Stimulated activated CD4-positive, alpha-beta T cell treated with anti-CD3 and anti-CD28 coated beads, Interleukin-1b, Interleukin-23, amount 100 ng/mL, for 24 hours (primary cell): Measurements from ENCODE around the gene EFNA1.
"Not testable (repeated sequence)": the region's sequence is repeated elsewhere in the genome, so short reads cannot be mapped to it uniquely, and the experiment has no call there.

Experiments used
- DNase-seq, 4 experiments: peaks; one replicate each; pipeline ENCODE4 v3.0.0-alpha.2; 2020; ENCODE audit warnings: low read depth in 4 of 4, low spot score in 1 of 4

The EFNA1 gene

DNA sequence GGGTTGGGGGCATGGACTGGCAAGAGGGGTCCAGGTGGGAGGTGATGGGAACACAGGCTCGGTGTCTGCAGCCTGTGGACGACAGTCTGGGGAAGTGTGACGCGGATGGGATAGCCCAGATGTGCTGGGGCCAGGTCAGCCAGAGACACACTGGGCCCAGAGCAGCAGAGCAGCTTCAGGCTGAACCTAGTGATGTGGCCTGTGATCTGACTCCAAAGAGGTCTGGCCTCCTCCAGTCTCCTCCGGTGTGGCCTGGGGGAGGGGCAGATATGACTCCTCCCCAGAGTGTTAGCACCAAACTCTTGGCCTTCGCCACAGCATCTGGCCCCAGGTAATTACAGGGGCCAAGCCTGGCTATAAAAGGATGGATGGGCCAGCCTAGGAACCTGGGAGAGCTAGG is 35.5 kb upstream of the EFNA1 start:
- DNase-seq, result no peak

DNA sequence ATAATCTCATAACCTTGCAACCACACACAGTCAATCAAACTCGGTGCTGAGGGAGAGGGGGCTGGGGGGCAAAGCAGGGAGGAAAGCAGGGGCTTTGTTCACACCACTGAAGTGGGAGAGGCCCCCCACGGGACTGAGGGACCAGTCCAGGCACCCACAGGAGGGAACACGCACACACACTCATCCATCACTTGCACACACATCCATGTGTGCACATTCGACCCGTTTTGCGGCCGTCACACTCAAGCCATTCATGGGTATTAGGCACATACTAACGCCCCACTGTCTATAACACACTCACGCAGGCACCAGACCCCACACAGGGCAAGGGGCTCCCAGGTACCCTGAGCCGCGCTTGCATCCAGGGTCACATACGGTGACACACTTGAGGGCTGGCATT is 35.0 kb upstream of the EFNA1 start:
- DNase-seq, result no peak

DNA sequence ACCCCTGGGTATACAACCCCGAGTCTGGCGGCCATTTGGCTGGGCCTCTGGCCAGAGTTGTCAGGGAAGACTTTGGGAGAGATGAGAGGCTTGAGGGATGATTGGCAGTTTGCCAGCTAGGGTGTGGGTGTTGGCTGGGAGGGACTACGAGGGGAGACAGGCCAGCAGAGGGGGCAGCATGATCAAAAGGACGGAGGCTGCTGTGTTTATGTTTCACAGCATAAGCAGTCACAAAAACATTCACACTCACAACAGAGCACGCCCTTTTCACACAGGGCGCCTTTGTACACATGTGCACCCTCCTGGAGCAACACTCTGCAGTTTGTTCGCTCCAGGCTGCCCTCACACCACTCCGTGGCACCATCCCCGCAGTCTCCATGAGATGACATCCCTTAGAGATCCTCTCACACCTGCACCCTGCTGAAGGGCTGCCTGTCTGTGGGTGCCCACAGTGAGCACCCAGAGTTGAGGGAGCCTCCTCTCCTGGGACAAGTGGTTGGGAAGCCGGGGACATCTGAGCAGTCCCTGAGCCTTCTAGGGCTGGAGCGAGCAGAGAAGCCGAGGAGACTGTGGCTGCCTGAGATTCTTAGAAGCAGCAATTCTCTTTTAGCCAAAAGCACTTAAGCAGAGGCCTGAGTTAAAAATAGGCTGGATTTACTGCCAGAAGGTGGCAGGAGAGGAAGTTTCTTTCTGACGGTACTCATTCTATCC is 33.6 kb upstream of the EFNA1 start:
- DNase-seq, result no peak

DNA sequence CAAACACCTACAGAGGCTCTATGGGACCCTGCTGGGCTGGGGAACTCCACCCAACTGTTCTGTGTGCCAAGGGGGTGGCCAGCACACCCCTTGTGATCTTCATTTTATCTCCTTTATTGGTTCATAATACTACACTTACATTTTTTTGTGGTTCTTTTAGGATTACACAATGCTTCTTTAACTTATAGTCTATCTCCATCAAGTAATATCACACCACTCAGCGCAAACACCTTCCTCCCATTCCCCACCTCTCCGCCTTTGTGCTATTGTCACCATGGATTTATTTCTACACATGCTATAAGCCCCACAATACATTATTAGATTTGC is 33.1 kb upstream of the EFNA1 start:
- no peak for DNase-seq

DNA sequence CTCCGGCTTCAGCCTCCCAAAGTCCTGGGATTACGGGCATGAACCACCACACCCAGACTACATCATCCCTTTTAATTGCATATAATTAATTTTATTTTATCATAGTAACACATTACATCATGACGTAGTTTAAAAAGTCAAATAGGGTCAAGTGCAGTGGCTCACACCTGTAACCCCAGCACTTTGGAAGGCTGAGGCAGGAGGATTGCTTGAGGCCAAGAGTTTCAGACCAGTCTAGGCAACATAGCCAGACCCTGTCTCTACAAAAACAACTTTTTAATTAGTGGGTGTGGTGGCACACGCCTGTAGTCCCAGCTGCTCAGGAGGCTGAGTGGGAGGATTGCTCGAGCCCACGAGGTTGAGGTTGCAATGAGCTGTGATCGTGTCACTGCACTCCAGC is 28.3 kb upstream of the EFNA1 start:
- DNase-seq, result no peak

DNA sequence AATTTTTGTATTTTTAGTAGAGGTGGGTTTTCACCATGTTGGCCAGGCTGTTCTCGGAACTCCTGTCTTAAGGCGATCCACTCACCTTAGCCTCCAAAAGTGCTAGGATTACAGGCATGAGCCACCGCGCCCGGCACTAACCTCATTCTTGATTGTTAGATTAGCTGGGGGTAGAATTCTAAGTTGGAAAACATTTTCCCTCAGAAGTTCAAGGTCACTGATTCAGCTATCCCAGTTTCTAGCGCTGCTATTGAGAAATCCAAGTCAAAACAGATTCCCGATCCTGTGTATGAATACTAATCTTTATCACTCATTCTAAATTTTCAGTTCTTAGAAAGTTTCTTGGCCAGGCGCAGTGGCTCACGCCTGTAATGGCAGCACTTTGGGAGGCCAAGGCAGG is 24.4 kb upstream of the EFNA1 start:
- no peak for DNase-seq

DNA sequence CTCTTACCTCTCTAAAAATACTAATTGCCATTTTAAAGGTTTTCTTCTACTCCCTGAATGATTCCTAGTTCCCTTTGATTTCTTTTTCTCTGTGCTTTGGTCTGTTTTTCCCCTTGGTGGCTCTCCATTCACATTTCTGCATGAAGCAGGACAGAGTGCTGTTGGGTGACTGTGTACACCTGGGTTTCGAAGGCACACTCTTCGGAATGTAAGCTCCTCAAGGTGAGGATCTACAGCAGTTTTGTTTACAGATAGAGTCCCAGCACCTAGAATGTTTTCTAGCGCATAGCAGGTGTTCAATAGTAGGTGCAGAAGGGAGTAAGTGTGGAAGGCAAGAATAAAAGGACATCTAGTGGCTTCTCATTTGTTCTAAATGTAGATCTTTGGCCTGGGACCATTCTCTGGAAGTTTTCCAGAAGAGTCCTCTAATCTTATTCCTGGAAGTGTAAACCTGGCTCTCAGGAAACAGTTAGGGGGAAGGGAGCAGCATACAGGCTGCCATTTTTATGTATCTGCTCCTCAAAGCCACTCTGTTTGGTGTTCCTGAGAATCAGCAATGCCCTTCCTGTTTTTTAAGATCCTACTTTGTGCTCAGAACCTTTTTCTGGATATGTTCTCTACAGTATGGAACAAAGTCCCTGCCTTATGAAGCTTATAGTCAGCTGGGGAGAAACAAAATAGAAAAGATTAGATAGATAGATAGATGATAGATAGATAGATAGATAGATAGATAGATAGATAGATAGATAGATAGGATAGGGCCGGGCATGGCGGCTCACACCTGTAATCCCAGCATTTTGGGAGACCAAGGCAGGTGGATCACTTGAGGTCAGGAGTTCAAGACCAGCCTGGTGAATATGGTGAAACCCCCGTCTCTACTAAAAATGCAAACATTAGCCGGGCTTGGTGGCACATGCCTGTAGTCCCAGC is 22.8 kb upstream of the EFNA1 start:
- no peak for DNase-seq

DNA sequence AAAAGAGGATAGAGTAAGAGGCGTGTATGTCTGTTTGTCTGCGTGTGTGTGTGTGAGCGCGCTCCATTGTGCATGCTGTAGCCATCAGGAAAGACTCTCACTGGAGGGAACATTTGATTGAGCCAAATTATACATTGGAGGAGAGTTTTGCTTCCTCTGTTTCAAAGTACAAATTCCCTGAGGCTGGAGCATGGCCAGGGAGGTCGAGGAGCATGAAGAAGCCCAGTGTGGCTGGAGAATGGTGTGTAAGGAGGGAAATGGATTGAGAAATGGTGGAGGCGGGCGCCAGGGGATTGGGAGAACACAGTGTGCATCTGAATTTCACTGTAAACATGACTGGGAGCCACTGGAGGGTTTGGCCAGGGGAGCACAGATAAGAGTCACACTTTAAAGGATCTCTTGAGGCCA is 22.1 kb upstream of the EFNA1 start:
- DNase-seq, result no peak

DNA sequence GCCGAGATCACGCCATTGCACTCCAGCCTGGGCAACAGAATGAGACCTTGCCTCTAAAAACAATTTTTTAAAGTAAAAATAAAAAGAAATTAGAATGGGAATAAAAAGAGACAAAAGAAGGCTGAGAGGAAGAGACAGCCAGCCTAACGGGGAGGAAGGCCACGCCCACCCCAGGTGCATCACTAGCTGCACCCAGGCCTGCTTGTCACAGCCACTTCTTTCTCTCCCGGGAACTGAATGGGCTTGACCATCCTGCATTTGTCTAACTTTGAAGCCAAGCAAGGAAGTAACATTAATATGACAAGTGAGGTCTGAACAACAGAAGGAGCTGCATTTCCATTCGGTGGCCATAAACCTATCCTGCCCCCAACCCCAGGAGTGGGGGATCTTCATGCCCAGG is 20.8 kb upstream of the EFNA1 start:
- DNase-seq, result no peak

DNA sequence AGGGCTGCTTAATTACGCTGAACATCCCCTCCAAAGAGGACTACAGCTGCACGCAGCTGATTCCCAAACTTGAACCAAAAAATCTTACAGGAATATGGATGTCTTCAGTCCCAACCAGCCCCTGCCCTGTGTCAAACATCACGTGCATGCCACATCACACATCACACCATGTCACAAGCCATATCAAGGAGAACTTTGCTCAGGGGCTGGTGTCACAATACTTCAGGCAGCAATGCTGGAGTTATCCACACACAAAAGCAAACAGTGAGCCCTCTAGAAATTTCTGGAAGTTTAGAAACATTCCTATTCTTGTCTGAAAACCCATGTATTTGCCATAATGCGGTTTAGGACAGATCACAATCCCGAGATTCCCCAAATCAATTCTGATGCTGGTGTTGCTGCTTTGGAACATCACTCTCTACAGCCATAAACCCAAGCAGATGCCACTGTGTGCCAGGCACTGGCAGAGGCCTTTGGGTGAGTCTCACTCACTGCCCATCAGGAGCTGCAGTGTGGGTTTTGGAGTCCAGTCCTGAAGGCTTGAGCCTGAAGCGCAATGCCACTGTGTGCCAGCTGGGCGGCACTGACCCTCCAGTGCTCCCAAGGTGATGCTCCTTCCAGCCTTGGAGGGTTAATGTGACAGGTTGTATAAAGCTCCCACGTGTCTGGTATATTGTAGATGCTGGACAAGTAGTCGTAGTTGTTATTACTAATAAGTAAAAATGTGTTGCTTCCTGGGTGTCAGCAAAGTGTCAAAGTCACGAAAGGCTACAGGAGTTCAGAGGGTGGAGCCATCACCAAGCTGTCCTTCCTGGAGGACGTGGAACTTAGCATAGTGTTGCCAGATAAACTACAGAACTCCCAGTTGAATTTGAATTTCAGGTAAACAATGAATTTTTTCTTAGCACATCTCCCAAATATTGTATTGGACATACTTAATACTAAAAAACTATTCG is 20.1 kb upstream of the EFNA1 start:
- no peak for DNase-seq

DNA sequence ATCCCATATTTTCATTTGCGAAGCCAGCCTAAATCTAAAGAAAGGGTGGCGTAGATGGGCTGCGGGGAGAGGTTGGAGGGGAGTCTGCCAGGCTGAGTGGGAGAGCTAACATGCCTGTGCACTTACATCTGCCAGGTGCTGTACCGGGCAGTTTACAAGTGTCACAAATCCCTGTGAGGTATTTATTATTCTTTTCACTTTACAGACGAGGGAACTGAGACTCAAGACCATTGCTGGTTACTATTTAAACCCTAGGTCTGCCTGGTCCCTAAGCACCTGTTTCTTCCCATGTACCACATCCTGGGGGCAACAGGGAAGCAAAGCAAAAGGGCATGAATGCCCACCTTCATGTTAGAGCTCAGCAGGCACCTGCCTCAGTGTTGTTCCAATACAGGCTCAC is 19.4 kb upstream of the EFNA1 start:
- no peak for DNase-seq

DNA sequence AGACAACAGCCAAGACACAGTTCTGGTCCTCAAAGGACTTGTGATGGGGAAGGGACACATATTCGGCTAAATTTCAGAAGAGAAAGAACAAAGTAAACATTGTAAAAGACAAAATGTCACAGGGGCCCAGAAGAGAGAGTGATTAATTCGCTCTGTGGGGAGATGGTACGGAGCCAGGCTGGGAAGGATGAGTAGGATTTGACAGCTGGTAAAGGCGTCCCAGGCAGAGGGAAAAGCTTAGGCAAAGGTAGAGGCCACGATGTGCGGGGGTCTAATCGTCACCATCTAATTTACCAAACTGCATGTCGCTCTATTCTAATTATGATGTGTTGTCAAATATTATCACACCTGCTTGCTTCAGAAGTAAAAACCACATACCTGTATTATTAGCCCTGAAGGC is 17.3 kb upstream of the EFNA1 start:
- no peak for DNase-seq

DNA sequence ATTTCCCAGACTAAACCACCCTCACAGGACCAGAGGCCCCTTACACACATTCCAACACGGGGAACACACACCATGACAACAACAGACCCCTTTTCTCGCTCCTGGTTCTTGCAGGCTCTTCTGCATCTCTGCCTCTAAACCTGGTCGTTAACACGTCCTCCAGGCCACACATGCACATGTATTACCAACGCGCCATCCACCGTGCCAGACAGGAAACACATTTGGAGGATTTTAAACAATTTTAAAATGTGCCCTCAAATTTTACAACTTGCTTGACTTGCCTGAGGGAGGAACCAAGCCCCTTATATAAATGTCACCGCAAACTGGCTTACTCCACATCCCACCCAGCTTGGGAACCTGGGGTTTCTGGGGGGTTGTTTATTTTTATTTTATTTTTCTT is 16.9 kb upstream of the EFNA1 start:
- DNase-seq, result no peak

DNA sequence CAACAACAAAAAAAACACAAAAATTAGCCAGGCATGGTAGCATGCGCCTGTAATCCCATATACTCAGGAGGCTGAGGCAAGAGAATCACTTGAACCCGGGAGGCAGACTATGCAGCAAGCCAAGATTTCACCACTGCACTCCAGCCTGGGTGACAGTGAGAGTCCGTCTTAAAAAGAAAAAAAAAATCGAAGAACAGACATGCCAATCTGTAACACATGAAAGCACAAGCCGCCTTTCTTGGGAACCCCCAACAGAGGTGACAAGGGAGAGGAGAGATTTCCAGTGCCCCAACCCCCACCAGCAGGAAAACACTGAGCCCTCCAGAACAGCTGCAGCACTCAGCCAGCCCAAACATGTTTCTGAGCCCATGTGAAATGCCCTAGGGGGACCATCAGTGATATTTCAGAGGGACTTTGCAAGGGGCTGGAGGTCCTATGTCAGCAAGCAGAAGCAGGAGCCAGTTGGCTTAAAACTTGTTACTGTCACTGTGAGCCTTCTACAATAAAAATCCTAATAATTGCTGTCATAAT is 14.2 kb upstream of the EFNA1 start:
- no peak for DNase-seq

DNA sequence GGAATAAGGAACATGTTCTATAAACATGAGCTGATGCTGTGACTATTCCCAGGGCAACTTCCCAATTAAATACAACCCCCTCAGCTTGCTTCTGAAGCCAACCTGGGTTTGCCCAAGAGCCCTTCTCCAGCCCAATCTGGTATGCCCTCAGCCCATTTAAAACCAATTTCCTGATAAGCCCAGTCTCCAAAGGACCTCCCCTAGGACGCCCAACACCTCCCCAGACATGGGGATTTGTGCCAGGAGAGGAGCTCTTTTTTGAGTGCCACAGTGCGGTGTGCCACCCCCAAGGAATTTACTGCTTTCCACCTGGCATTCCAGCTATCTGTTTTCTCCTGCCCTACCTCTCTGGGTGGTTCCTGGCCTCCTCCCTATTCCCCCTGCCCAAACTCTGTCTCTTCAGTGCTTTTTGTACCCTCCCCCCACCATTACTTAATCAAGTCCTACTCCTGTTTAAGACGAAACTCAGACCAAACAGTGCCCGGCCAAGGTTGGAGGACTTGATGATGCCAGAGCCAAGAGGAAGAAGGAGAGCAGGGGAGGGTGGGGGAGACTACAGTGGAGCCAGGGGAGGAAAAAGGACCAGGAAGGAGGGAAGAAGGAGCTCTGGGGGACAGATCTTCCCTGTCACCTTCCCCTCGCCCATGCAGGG is 11.4 kb upstream of the EFNA1 start:
- DNase-seq, result no peak

DNA sequence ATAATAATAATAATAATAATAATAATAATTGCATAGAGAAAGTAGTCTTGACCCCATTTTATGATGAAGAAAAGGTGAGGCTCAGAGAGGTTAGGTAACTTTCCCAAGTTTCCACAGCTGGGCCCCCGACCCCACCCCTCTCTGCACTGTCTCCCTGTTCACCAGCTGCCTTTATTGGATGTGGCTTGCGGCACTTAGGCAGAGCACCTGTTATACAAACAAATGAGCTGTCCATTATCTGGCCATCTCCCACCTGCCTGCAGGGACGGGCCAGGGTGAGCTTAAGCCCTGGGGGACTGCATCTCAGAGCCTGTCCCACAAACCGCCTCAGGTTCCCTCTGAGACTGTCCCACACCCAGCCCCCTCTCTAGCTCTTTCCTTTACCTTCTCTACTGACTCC is 10.1 kb upstream of the EFNA1 start:
- no peak for DNase-seq

DNA sequence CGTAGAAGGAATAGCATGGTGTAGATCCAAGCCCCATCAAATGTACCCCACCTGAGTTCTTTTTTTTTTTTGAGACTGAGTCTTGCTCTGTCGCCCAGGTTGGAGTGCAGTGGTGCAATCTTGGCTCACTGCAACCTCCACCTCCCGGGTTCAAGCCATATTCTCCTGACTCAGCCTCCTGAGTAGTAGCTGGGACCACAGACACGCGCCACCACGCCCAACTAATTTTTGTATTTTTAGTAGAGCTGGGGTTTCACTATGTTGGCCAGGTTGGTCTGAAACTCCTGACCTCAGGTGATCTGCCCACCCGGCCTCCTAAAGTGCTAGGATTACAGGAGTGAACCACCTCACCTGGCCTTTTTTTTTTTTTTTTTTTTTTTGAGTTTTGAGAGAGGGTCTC is 9.6 kb upstream of the EFNA1 start:
- not testable (repeated sequence) for DNase-seq

DNA sequence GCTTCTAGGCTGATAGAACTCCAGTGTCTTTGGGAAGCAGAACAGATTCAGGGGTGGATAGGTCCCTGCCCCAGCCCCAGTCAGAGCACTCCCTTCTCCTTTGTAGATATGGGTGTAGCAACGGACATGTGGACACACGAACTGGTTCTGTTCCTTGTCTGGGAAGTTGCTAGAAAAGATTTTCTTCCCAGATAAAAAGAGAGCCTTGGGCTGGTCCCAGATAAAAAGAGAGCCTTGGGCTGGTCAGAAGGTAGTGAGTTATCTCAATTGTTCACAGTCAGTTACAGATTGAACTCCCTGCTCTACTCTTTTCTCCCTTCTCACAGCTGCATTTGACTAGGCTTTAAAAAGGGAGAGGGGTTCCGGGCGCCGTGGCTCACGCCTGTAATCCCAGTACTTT is 7.4 kb upstream of the EFNA1 start:
- no peak for DNase-seq

DNA sequence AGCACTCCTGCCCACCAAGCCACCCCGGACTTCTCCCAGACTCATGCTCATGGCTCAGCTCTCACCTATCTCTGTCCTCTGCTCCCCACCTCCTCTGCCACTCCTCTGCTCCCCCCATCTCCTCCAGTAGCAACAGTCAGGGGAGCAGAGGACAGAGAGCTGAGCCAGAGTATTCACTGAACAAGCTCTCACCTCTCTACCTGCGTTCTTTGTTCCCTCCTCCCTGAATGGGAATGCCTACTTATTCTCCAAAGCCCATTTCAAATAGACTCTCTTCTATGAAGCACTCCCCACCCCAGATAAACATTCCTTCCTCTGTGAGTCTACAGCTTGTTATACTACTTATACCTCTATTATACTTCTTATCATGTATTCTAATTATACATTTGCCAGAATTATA is 6.4 kb upstream of the EFNA1 start:
- no peak for DNase-seq

DNA sequence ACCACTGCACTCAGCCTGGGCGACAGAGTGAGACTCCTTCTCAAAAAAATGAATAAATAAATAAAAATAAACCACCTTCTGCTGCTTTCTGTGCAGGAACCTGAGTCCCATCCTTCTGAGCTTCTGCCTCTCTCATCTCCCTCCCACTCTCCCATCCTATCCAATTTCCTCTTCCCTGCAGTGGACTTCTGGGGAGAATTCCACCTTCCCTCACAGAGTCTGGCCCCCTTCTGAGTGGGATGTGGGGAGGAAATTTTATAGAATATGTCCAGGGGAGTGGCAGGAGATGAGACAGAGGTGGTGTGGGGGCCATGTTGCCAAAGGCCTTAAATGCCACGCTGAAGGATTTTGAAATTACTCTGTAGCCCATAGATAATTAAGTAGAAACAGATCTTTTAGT is 5.4 kb upstream of the EFNA1 start:
- no peak for DNase-seq

DNA sequence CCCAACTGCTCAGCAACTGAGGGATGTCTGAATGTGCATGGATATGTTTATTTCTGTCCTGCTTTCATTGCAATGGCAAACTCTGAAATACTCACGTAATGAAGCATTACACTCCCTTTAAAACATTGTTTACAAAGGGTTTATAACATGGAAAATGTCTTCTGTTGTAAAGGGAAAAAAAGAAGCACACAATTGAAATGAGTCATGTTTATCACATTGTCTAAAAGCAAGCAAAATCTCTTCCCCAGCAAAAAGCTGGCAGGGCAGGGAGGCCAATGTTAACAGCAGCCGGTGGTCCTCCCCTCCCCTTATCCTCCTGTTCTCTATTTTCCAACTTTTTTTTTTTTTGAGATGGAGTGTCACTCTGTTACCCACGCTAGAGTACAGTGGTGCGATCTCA is 3.9 kb upstream of the EFNA1 start:
- DNase-seq, result no peak
